GM21515 (cell line): ENCODE results near the gene SCRT2.

ENCODE experiments used
- ATAC-seq: cut with Tn5 transposase; IDR thresholded peaks from one replicate; pipeline ENCODE4 v1.9.1; 2021; ENCODE audit not compliant: unreplicated experiment

The SCRT2 gene

GRCh38 chr20:634148-634925 is 41.3 kb downstream of the SCRT2 start:
- no peak for ATAC-seq

- ATAC-seq, result no peak
Observed at GRCh38 chr20:631101-631500, 44.5 kb downstream of the SCRT2 start.

- no peak for ATAC-seq
Observed at GRCh38 chr20:626579-626978, 49.0 kb downstream of the SCRT2 start.

GRCh38 chr20:625360-625932 is 50.2 kb downstream of the SCRT2 start:
- no peak for ATAC-seq

GRCh38 chr20:623704-624103 is 51.9 kb downstream of the SCRT2 start:
- ATAC-seq, result no peak

- no peak for ATAC-seq
Observed at GRCh38 chr20:623021-623420, 52.6 kb downstream of the SCRT2 start.

- ATAC-seq, result no peak
Observed at GRCh38 chr20:622161-622560, 53.4 kb downstream of the SCRT2 start.

- ATAC-seq, result no peak
Observed at GRCh38 chr20:621125-621756, 54.4 kb downstream of the SCRT2 start.

GRCh38 chr20:620246-620645 is 55.4 kb downstream of the SCRT2 start:
- no peak for ATAC-seq

GRCh38 chr20:618980-619379 is 56.6 kb downstream of the SCRT2 start:
- ATAC-seq, result no peak

- no peak for ATAC-seq
Observed at GRCh38 chr20:617934-618690, 57.5 kb downstream of the SCRT2 start.

GRCh38 chr20:615514-615913 is 60.1 kb downstream of the SCRT2 start:
- no peak for ATAC-seq

- no peak for ATAC-seq
Observed at GRCh38 chr20:611843-612185, 63.8 kb downstream of the SCRT2 start.
